Measurements from ENCODE around the gene RPL10. TPM values are rescaled to one million over a fixed set of nuclear protein-coding genes. Genes with fewer than 3 reads are reported as not detected.

Gene RPL10
- total and polyA plus RNA-seq, 9 of the 15 experiments (the other 6 are each of a cell fraction or from before 2014, with no cell fraction given), result 3,774 to 7,600 (median 5,014) TPM

DNA sequence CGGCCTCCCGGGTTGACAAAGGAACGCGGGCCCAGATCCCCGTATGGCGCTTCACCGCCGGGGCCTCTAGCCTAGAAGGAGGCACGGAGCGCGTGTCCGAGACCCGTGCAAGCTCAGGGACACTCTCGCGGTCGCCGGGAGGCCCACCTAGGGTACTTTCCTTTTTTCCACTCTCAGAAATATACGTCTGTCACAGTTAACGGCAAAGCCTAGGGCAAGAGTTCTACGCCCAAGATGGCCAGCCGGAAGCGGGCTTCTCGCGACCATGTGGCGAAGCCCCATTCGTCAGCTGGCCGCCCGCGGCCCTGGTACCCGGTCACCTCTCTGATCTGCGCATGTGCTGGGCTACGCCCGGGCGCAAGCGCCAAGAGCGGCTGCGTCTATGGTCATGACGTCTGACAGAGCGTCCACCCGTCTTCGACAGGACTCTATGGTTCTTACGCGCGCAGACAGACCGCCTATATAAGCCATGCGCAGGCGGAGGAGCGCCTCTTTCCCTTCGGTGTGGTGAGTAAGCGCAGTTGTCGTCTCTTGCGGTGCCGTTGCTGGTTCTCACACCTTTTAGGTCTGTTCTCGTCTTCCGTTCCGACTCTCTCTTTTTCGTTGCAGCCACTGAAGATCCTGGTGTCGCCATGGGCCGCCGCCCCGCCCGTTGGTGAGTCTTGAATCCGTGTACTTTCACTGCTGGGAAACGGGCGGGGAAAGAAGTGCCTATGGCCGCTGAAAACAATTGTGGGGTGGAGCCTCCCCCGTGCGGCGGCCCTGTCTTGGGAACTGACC, at the start of gene RPL10 (continued):
- TF ChIP-seq ZNF518B (CRISPR knock-in tag; IDR thresholded peaks at IDR 0.05) (no peak), TCF3 (CRISPR knock-in tag; IDR thresholded peaks at IDR 0.05) (no peak), C11orf30 (IDR thresholded peaks at IDR 0.05; ENCODE audit: low read depth) (peak; percentile 58), CXXC5 (CRISPR knock-in tag; IDR thresholded peaks at IDR 0.05) (peak; percentile 38), TGIF2 (CRISPR knock-in tag; IDR thresholded peaks at IDR 0.05) (peak; percentile 23; the same call in 1 of the 2 replicates), KLF10 (CRISPR knock-in tag; IDR thresholded peaks at IDR 0.05) (no peak), HSF4 (CRISPR knock-in tag; IDR thresholded peaks at IDR 0.05; ENCODE audit: borderline replicate concordance) (no peak), FIP1L1 (IDR thresholded peaks at IDR 0.05; ENCODE audit: low read depth, low read length, poor library complexity, severe bottlenecking) (no peak), TARDBP (IDR thresholded peaks at IDR 0.05) (no peak), ZNF507 (tag; conservative IDR thresholded peaks at IDR 0.05) (no peak), SMARCA4 (IDR thresholded peaks at IDR 0.05) (no peak)
- TF ChIP-seq, protein P1, sequence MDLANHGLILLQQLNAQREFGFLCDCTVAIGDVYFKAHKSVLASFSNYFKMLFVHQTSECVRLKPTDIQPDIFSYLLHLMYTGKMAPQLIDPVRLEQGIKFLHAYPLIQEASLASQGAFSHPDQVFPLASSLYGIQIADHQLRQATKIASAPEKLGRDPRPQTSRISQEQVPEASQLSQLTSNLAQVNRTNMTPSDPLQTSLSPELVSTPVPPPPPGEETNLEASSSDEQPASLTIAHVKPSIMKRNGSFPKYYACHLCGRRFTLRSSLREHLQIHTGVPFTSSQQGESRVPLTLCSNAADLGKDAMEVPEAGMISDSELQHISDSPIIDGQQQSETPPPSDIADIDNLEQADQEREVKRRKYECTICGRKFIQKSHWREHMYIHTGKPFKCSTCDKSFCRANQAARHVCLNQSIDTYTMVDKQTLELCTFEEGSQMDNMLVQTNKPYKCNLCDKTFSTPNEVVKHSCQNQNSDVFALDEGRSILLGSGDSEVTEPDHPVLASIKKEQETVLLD (IDR thresholded peaks at IDR 0.05), result peak; percentile 95
- TF ChIP-seq, protein P2, sequence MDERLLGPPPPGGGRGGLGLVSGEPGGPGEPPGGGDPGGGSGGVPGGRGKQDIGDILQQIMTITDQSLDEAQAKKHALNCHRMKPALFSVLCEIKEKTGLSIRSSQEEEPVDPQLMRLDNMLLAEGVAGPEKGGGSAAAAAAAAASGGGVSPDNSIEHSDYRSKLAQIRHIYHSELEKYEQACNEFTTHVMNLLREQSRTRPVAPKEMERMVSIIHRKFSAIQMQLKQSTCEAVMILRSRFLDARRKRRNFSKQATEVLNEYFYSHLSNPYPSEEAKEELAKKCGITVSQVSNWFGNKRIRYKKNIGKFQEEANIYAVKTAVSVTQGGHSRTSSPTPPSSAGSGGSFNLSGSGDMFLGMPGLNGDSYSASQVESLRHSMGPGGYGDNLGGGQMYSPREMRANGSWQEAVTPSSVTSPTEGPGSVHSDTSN (CRISPR knock-in tag; IDR thresholded peaks at IDR 0.05; ENCODE audit: low read depth), result no peak
- TF ChIP-seq, protein P2 (tag; conservative IDR thresholded peaks at IDR 0.05; ENCODE audit: low read depth), result no peak

All from K562 (cell line).